Liver (tissue), 9 donors: Measurements from ENCODE around the gene TREML2. TPM values are rescaled to one million over a fixed set of nuclear protein-coding genes. Genes with fewer than 3 reads are reported as not detected.

Experiments
- DNase-seq: peaks from one replicate; pipeline ENCODE4 v3.0.0-alpha.2; 2017; ENCODE audit warnings: low spot score
- H3K27ac ChIP-seq, 2 donors: one replicate each; pipeline ENCODE4 v1.7.0; 2013; ENCODE audit warnings: inconsistent platforms in 2 of 2, low read length in 2 of 2, control low read depth in 1 of 2, low read depth in 1 of 2, mild to moderate bottlenecking in 1 of 2
- H3K27me3 ChIP-seq, 4 donors: one replicate each; pipeline versions ENCODE4 v1.6.1 to v1.7.0; 2013; ENCODE audit warnings: low read length in 3 of 4, inconsistent platforms in 1 of 4, mild to moderate bottlenecking in 1 of 4, moderate library complexity in 1 of 4; ENCODE audit not compliant: control insufficient read depth in 4 of 4, insufficient read depth in 4 of 4
- H3K36me3 ChIP-seq, 4 donors: one replicate each; pipeline versions ENCODE4 v1.6.1 to v1.7.0; 2013; ENCODE audit warnings: low read length in 3 of 4, mild to moderate bottlenecking in 3 of 4, low read depth in 1 of 4, moderate library complexity in 1 of 4; ENCODE audit not compliant: control insufficient read depth in 4 of 4, insufficient read depth in 3 of 4
- H3K4me1 ChIP-seq, 4 donors: one replicate each; pipeline versions ENCODE4 v1.6.1 to v1.7.0; 2013; ENCODE audit warnings: low read length in 3 of 4, mild to moderate bottlenecking in 3 of 4, moderate library complexity in 1 of 4; ENCODE audit not compliant: control insufficient read depth in 4 of 4, insufficient read depth in 4 of 4
- H3K4me3 ChIP-seq, 3 donors: one replicate each; pipeline versions ENCODE4 v1.6.1 to v1.7.0; 2013; ENCODE audit warnings: low read length in 3 of 3, control low read depth in 1 of 3, low read depth in 1 of 3, mild to moderate bottlenecking in 1 of 3
- H3K9ac ChIP-seq, 2 donors: one replicate each; pipeline ENCODE4 v1.7.0; 2013; ENCODE audit warnings: low read length in 2 of 2, mild to moderate bottlenecking in 2 of 2, moderate library complexity in 2 of 2, control low read depth in 1 of 2, low read depth in 1 of 2
- H3K9me3 ChIP-seq, 4 donors: one replicate each; pipeline versions ENCODE4 v1.6.1 to v1.7.0; 2013; ENCODE audit warnings: low read length in 3 of 4; ENCODE audit not compliant: control insufficient read depth in 4 of 4
- EGR1 ChIP-seq, 2 donors: IDR thresholded peaks; 2 replicates each; pipeline ENCODE4 v1.6.1; 2016 to 2018; ENCODE audit warnings: antibody characterized with exemption in 2 of 2, low read depth in 2 of 2
- FOXA1 ChIP-seq: IDR thresholded peaks from 2 replicates; pipeline ENCODE4 v1.6.1; 2016; ENCODE audit warnings: antibody characterized with exemption
- FOXA2 ChIP-seq: IDR thresholded peaks from 2 replicates; pipeline ENCODE4 v1.6.1; 2016; ENCODE audit warnings: antibody characterized with exemption
- GABPA ChIP-seq, 2 donors: IDR thresholded peaks in 1 of 2; conservative IDR thresholded peaks in 1 of 2; 2 replicates each; pipeline ENCODE4 v1.6.1; 2016; ENCODE audit warnings: antibody characterized with exemption in 2 of 2, mild to moderate bottlenecking in 1 of 2, moderate library complexity in 1 of 2
- HNF4G ChIP-seq: IDR thresholded peaks from 2 replicates; pipeline ENCODE4 v1.6.1; 2016; ENCODE audit warnings: antibody characterized with exemption
- JUND ChIP-seq, 2 donors: IDR thresholded peaks; 2 replicates each; pipeline ENCODE4 v1.6.1; 2016; ENCODE audit warnings: antibody characterized with exemption in 2 of 2
- MAX ChIP-seq: IDR thresholded peaks from 2 replicates; pipeline ENCODE4 v1.6.1; 2016; ENCODE audit warnings: antibody characterized with exemption
- NR2F2 ChIP-seq: IDR thresholded peaks from 2 replicates; pipeline ENCODE4 v1.6.1; 2016; ENCODE audit warnings: antibody characterized with exemption
- RAD21 ChIP-seq, 2 donors: IDR thresholded peaks; 2 replicates each; pipeline ENCODE4 v1.6.1; 2016; ENCODE audit warnings: antibody characterized with exemption in 2 of 2, mild to moderate bottlenecking in 2 of 2
- REST ChIP-seq: IDR thresholded peaks from 2 replicates; pipeline ENCODE4 v1.6.1; 2016; ENCODE audit warnings: antibody characterized with exemption, mild to moderate bottlenecking
- RXRA ChIP-seq, 2 donors: IDR thresholded peaks; 2 replicates each; pipeline ENCODE4 v1.6.1; 2017 to 2018; ENCODE audit warnings: antibody characterized with exemption in 2 of 2, mild to moderate bottlenecking in 1 of 2
- SP1 ChIP-seq: IDR thresholded peaks from 2 replicates; pipeline ENCODE4 v1.6.1; 2018; ENCODE audit warnings: antibody characterized with exemption, mild to moderate bottlenecking
- TAF1 ChIP-seq: conservative IDR thresholded peaks from 2 replicates; pipeline ENCODE4 v1.6.1; 2016; ENCODE audit warnings: antibody characterized with exemption, mild to moderate bottlenecking
- ZBTB33 ChIP-seq: IDR thresholded peaks from 2 replicates; pipeline ENCODE4 v1.6.1; 2016; ENCODE audit warnings: antibody characterized with exemption
- WGBS: extraction: QIAGEN DNeasy Blood & Tissue Kit; methylation state at CpG from one replicate; pipeline ENCODE4 v1.1.7; 2013; 5-methylcytosine and 5-hydroxymethylcytosine counted together
- polyA plus RNA-seq, 2 donors: library from polyadenylated mRNA; stranded (reverse) in 1 of 2; unstranded in 1 of 2; fragments of 200-250 nt in 1 of 2; fragments of >200 nt in 1 of 2; fragmentation: Nextera tagmentation in 1 of 2; extraction: Ambion mirVana in 1 of 2; gene quantifications; one replicate each; pipeline versions ENCODE4 v1.2.1 to v1.2.3, GENCODE V29; 2013 to 2015
- total RNA-seq, 2 donors: library from RNA; depleted of rRNA; stranded (reverse); fragments of >200 nt; gene quantifications; one replicate each; pipeline ENCODE4 v1.2.3, GENCODE V29; 2014
- donor health status: healthy.
- donor health status: healthy.
- donor health status: healthy.
- donor health status: healthy.
- donor health status: healthy.

TREML2 gene
- total and polyA plus RNA-seq, 4 donors: 0.03 to 9.8 (median 0.23) TPM

GRCh38 chr6:41237128-41237527, 36.2 kb upstream of the TREML2 start:
- Histone ChIP-seq H3K4me3 (no peak overlapping the region), H3K9ac (no peak overlapping the region), H3K9me3 (no peaks in the 10 kb centered on the region), H3K4me1 (no peaks in the 10 kb centered on the region), H3K27me3 (peaks cover 0 to 4% (median 2%) of the 10 kb centered on the region in 4 donors), H3K27ac (no peak overlapping the region), H3K36me3 (no peaks in the 10 kb centered on the region)
- no peak for DNase-seq
- whole genome bisulfite sequencing: 74% methylated on average over 5 of the region's 5 CpGs
- no peak for TF ChIP-seq RXRA (IDR thresholded peaks at IDR 0.05)
- TF ChIP-seq NR2F2: no peak
- TF ChIP-seq REST: no peak
- TF ChIP-seq HNF4G: no peak
- no peak for TF ChIP-seq GABPA (IDR thresholded peaks at IDR 0.05 in 1 of 2, conservative IDR thresholded peaks at IDR 0.05 in 1 of 2)
- no peak for TF ChIP-seq FOXA1
- TF ChIP-seq JUND (IDR thresholded peaks at IDR 0.05): no peak
- no peak for TF ChIP-seq FOXA2
- TF ChIP-seq RAD21 (IDR thresholded peaks at IDR 0.05): no peak

GRCh38 chr6:41236276-41236675, 35.3 kb upstream of the TREML2 start:
- DNase-seq: no peak
- H3K36me3 ChIP-seq: no peaks in the 10 kb centered on the region
- H3K9ac ChIP-seq: no peak overlapping the region
- H3K27ac ChIP-seq: no peak overlapping the region
- no peaks in the 10 kb centered on the region for H3K9me3 ChIP-seq
- no peak overlapping the region for H3K4me3 ChIP-seq
- no peak for TF ChIP-seq FOXA1
- TF ChIP-seq RAD21 (IDR thresholded peaks at IDR 0.05): no peak
- TF ChIP-seq SP1: no peak
- 81% methylated on average over 4 of the region's 4 CpGs for WGBS
- no peaks in the 10 kb centered on the region for H3K4me1 ChIP-seq
- H3K27me3 ChIP-seq: peaks cover 0 to 4% (median 2%) of the 10 kb centered on the region in 4 donors

GRCh38 chr6:41232667-41233066, 31.7 kb upstream of the TREML2 start:
- Histone ChIP-seq H3K4me1 (no peaks in the 10 kb centered on the region), H3K9me3 (no peaks in the 10 kb centered on the region), H3K27ac (no peak overlapping the region), H3K27me3 (peaks cover 0 to 6% (median 0%) of the 10 kb centered on the region in 4 donors), H3K4me3 (no peak overlapping the region), H3K9ac (no peak overlapping the region), H3K36me3 (no peaks in the 10 kb centered on the region)
- 81% methylated on average over 6 of the region's 6 CpGs for WGBS
- TF ChIP-seq TAF1 (no peak), MAX (no peak), NR2F2 (no peak), ZBTB33 (no peak), FOXA1 (no peak), SP1 (no peak), RXRA (IDR thresholded peaks at IDR 0.05) (no peak), EGR1 (IDR thresholded peaks at IDR 0.05; ENCODE audit: low read depth in 2 of 2) (no peak), FOXA2 (no peak), REST (no peak)
- no peak for DNase-seq
